NCI-H774 (cell line): Measurements from ENCODE around the gene ZDHHC14.

Experiments
- DNase-seq: peaks from one replicate; lab custom pipeline; 2025; lab: John Stamatoyannopoulos, UW

ZDHHC14 gene

GRCh38 chr6:157647261-157647915, 266.4 kb downstream of the ZDHHC14 start:
- no peak for DNase-seq

GRCh38 chr6:157648561-157648960, 267.6 kb downstream of the ZDHHC14 start:
- DNase-seq, result no peak

- DNase-seq, result no peak
Measured at GRCh38 chr6:157649311-157650260, 268.6 kb downstream of the ZDHHC14 start.

GRCh38 chr6:157650261-157650640, 269.3 kb downstream of the ZDHHC14 start:
- DNase-seq, result no peak

- no peak for DNase-seq
Measured at GRCh38 chr6:157650801-157651200, 269.8 kb downstream of the ZDHHC14 start.

GRCh38 chr6:157651731-157652490, 270.9 kb downstream of the ZDHHC14 start:
- DNase-seq, result no peak

GRCh38 chr6:157652601-157653363, 271.8 kb downstream of the ZDHHC14 start:
- no peak for DNase-seq

GRCh38 chr6:157653521-157653920, 272.5 kb downstream of the ZDHHC14 start:
- no peak for DNase-seq

GRCh38 chr6:157655139-157655538, 274.1 kb downstream of the ZDHHC14 start:
- no peak for DNase-seq

- DNase-seq, result no peak
Measured at GRCh38 chr6:157656437-157656997, 275.5 kb downstream of the ZDHHC14 start.

GRCh38 chr6:157657754-157658153, 276.8 kb downstream of the ZDHHC14 start:
- no peak for DNase-seq

GRCh38 chr6:157658301-157658700, 277.3 kb downstream of the ZDHHC14 start:
- no peak for DNase-seq

GRCh38 chr6:157659536-157660271, 278.7 kb downstream of the ZDHHC14 start:
- DNase-seq, result no peak

- DNase-seq, result no peak
Measured at GRCh38 chr6:157660414-157660813, 279.4 kb downstream of the ZDHHC14 start.

GRCh38 chr6:157661652-157662051, 280.7 kb downstream of the ZDHHC14 start:
- DNase-seq, result no peak

GRCh38 chr6:157663261-157663660, 282.3 kb downstream of the ZDHHC14 start:
- no peak for DNase-seq

- DNase-seq, result no peak
Measured at GRCh38 chr6:157665180-157665579, 284.2 kb downstream of the ZDHHC14 start.

GRCh38 chr6:157666729-157667128, 285.7 kb downstream of the ZDHHC14 start:
- DNase-seq, result no peak

- DNase-seq, result peak; percentile 65
Measured at GRCh38 chr6:157667211-157668008, 286.4 kb downstream of the ZDHHC14 start.

- no peak for DNase-seq
Measured at GRCh38 chr6:157668009-157668401, 287.0 kb downstream of the ZDHHC14 start.
